Endodermal cell (in vitro differentiated cells): ENCODE measurements around the gene C3orf18. TPM values are rescaled to one million over a fixed set of nuclear protein-coding genes. Genes with fewer than 3 reads are reported as not detected.
A peak's percentile ranks its signal among the peaks of the same experiment; 100 is the strongest.

Experiments
- DNase-seq: peaks from one replicate; pipeline ENCODE4 v3.0.0-alpha.2; 2017
- H3K27ac ChIP-seq: 2 replicates; pipeline ENCODE4 v1.5.1; 2013; ENCODE audit warnings: mild to moderate bottlenecking, low read depth, low read length, moderate library complexity
- H3K27me3 ChIP-seq: 2 replicates; pipeline ENCODE4 v1.6.1; 2013; ENCODE audit warnings: mild to moderate bottlenecking, low read length, moderate library complexity; ENCODE audit not compliant: insufficient read depth, control insufficient read depth, poor library complexity, severe bottlenecking
- H3K36me3 ChIP-seq: 2 replicates; pipeline ENCODE4 v1.7.0; 2013; ENCODE audit warnings: mild to moderate bottlenecking, low read length, moderate library complexity; ENCODE audit not compliant: control insufficient read depth, insufficient read depth
- H3K4me1 ChIP-seq: one replicate; pipeline ENCODE4 v1.7.0; 2013; ENCODE audit warnings: low read length; ENCODE audit not compliant: control insufficient read depth, insufficient read depth
- H3K4me3 ChIP-seq: 2 replicates; pipeline ENCODE4 v1.5.1; 2013; ENCODE audit warnings: mild to moderate bottlenecking, low read length, moderate library complexity
- H3K9ac ChIP-seq: 2 replicates; pipeline ENCODE4 v1.6.1; 2013; ENCODE audit warnings: mild to moderate bottlenecking, low read length, moderate library complexity; ENCODE audit not compliant: poor library complexity, severe bottlenecking; ENCODE audit errors: extremely low read depth
- H3K9me3 ChIP-seq: 2 replicates; pipeline ENCODE4 v1.6.1; 2013; ENCODE audit warnings: mild to moderate bottlenecking, low read length, moderate library complexity; ENCODE audit not compliant: control insufficient read depth
- H3K27ac Mint-ChIP-seq: 2 replicates; pipeline ENCODE4 v1.8.0; 2020; ENCODE audit warnings: mixed read lengths
- H3K27me3 Mint-ChIP-seq: 2 replicates; pipeline ENCODE4 v1.8.0; 2021; ENCODE audit warnings: mild to moderate bottlenecking, mixed read lengths; ENCODE audit not compliant: insufficient read depth
- H3K36me3 Mint-ChIP-seq: 2 replicates; pipeline ENCODE4 v1.8.0; 2020; ENCODE audit warnings: low read depth, mixed read lengths
- H3K4me1 Mint-ChIP-seq: 2 replicates; pipeline ENCODE4 v1.8.0; 2020; ENCODE audit warnings: mixed read lengths
- H3K4me3 Mint-ChIP-seq: 2 replicates; pipeline ENCODE4 v1.8.0; 2020; ENCODE audit warnings: mild to moderate bottlenecking, moderate library complexity, mixed read lengths
- H3K9me3 Mint-ChIP-seq: 2 replicates; pipeline ENCODE4 v1.8.0; 2020; ENCODE audit warnings: mild to moderate bottlenecking, mixed read lengths
- WGBS, 2 experiments: methylation state at CpG; one replicate each; pipeline versions ENCODE4 v1.1.5 to v1.1.7; 2013; ENCODE audit warnings: missing lambda C conversion rate in 2 of 2, mixed read lengths in 1 of 2; ENCODE audit not compliant: insufficient coverage in 1 of 2, insufficient read length in 1 of 2; 5-methylcytosine and 5-hydroxymethylcytosine counted together
- total RNA-seq, 2 donors: library from RNA; stranded (reverse); fragmentation: NEBNext Ultra II Directional in 1 of 2; extraction: Animal tissue kit (Norgen Biotek cat#: 25700) in 1 of 2; gene quantifications; 2 replicates in 1 of 2; 3 replicates in 1 of 2; pipeline ENCODE4 v1.2.1, GENCODE V29; 2021
- TF ChIP-seq, protein P1 (sequence below): fragments of 200-600 bp; sonication (generic); conservative IDR thresholded peaks from 2 replicates; pipeline ENCODE4 v1.5.0; 2021; ENCODE audit warnings: antibody characterized with exemption, mild to moderate bottlenecking

The C3orf18 gene
- total RNA-seq, 2 donors from 2014 or later: 14.4 to 16.9 TPM

- H3K9me3 Mint-ChIP-seq: no peaks in the 10 kb centered on the region
- H3K4me1 Mint-ChIP-seq: no peaks in the 10 kb centered on the region
These were observed 18.6 kb upstream of the C3orf18 start for GRCh38 chr3:50585919-50586762.

GRCh38 chr3:50584391-50584790 is 16.8 kb upstream of the C3orf18 start:
- Histone ChIP-seq H3K9ac (no peak overlapping the region), H3K36me3 (peaks cover 13% of the 10 kb centered on the region), H3K27me3 (no peaks in the 10 kb centered on the region), H3K27ac (peak overlapping the region; percentile 19), H3K4me1 (peaks cover 2% of the 10 kb centered on the region), H3K9me3 (no peaks in the 10 kb centered on the region), H3K4me3 (no peak overlapping the region)
- DNase-seq: no peak
- WGBS, 2 experiments: 76 to 90% methylated on average over 2 of the region's 2 CpGs
- Mint-ChIP-seq H3K36me3 (peaks cover 2% of the 10 kb centered on the region), H3K27me3 (peaks cover 5% of the 10 kb centered on the region), H3K4me3 (no peak overlapping the region), H3K9me3 (no peaks in the 10 kb centered on the region), H3K27ac (peak overlapping the region; percentile 62), H3K4me1 (no peaks in the 10 kb centered on the region)
- TF ChIP-seq, protein P1, sequence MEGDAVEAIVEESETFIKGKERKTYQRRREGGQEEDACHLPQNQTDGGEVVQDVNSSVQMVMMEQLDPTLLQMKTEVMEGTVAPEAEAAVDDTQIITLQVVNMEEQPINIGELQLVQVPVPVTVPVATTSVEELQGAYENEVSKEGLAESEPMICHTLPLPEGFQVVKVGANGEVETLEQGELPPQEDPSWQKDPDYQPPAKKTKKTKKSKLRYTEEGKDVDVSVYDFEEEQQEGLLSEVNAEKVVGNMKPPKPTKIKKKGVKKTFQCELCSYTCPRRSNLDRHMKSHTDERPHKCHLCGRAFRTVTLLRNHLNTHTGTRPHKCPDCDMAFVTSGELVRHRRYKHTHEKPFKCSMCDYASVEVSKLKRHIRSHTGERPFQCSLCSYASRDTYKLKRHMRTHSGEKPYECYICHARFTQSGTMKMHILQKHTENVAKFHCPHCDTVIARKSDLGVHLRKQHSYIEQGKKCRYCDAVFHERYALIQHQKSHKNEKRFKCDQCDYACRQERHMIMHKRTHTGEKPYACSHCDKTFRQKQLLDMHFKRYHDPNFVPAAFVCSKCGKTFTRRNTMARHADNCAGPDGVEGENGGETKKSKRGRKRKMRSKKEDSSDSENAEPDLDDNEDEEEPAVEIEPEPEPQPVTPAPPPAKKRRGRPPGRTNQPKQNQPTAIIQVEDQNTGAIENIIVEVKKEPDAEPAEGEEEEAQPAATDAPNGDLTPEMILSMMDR: no peak

More at GRCh38 chr3:50585919-50586762, 18.6 kb upstream of the C3orf18 start:
- Histone ChIP-seq H3K27ac (no peak overlapping the region), H3K9ac (no peak overlapping the region), H3K4me3 (no peak overlapping the region), H3K27me3 (no peaks in the 10 kb centered on the region), H3K36me3 (peaks cover 6% of the 10 kb centered on the region), H3K9me3 (no peaks in the 10 kb centered on the region), H3K4me1 (peaks cover 2% of the 10 kb centered on the region)
- no peak overlapping the region for H3K4me3 Mint-ChIP-seq
- TF ChIP-seq, protein P1: no peak
- DNase-seq: no peak
- H3K27me3 Mint-ChIP-seq: peaks cover 5% of the 10 kb centered on the region
- peaks cover 2% of the 10 kb centered on the region for H3K36me3 Mint-ChIP-seq
- 92 to 94% methylated on average over 2 to 6 of the region's 6 CpGs for WGBS, 2 experiments
- H3K27ac Mint-ChIP-seq: no peak overlapping the region

GRCh38 chr3:50583897-50584296 is 16.4 kb upstream of the C3orf18 start:
- Histone ChIP-seq H3K27me3 (no peaks in the 10 kb centered on the region), H3K9me3 (no peaks in the 10 kb centered on the region), H3K4me3 (no peak overlapping the region), H3K27ac (peak overlapping the region; percentile 19), H3K4me1 (peaks cover 2% of the 10 kb centered on the region), H3K36me3 (peaks cover 13% of the 10 kb centered on the region), H3K9ac (no peak overlapping the region)
- TF ChIP-seq, protein P1: no peak
- peak overlapping the region; percentile 62 for H3K27ac Mint-ChIP-seq
- H3K27me3 Mint-ChIP-seq: peaks cover 5% of the 10 kb centered on the region
- H3K9me3 Mint-ChIP-seq: no peaks in the 10 kb centered on the region
- peaks cover 2% of the 10 kb centered on the region for H3K36me3 Mint-ChIP-seq
- no peak for DNase-seq
- H3K4me1 Mint-ChIP-seq: no peaks in the 10 kb centered on the region
- no peak overlapping the region for H3K4me3 Mint-ChIP-seq
- 92 to 95% methylated on average over 6 of the region's 6 CpGs for WGBS, 2 experiments
